ENCODE results near the gene ACYP2.
"Not testable (repeated sequence)": the region's sequence is repeated elsewhere in the genome, so short reads cannot be mapped to it uniquely, and the experiment has no call there.

Gene ACYP2

DNA sequence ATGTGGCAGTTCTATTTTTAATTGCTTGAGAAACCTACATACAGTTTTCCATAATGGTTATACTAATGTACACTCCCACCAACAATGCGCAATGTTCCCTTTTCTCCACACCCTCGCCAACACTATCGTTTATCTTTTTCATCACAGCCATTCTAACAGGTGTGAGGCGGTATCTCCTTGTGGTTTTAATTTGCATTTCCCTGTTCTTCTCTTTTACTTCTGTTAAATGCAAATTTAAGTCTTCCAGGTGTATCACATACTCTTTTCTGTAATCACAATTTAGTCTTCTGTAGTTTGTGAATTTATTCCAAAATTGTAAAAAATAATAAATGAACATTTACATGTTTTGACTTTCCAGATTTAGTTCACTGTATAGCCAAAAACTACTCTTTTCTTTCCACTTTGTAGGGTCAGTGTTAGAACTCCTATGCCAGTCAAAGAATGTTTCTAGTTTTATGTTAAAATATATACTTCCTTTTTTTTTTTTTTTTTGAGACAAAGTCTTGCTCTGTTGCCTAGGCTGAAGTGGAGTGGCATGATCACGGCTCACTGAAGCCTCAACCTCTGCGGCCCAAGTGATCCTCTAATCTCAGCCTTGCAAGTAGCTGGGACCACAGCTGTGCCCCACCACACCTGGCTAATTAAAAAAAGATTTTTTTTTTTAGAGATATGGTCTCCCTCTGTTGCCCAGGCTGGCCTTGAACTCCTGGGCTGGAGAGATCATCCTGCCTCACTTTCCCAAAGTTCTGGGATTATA, 15.4 kb upstream of the ACYP2 start:
- DNase-seq, result no peak

DNA sequence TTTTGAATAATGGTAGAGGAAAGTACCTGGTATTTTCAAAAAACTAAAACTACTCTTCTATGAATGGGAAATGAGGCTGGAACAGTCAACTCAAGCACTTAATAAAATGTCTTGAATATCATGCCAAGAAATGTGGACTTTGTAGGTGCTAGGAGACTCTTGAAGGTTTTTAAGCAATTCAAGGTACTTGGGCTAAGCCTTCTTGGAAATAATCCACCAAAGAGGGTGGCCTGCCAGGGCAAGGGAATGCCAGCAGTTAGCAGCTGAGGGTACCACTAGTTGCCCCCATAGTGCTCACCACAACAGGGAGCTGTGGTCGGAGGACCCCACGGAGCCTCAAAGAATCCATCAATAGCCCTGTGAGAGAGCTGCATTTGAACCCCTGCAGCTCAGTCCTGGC, 14.6 kb upstream of the ACYP2 start:
- no peak for DNase-seq

DNA sequence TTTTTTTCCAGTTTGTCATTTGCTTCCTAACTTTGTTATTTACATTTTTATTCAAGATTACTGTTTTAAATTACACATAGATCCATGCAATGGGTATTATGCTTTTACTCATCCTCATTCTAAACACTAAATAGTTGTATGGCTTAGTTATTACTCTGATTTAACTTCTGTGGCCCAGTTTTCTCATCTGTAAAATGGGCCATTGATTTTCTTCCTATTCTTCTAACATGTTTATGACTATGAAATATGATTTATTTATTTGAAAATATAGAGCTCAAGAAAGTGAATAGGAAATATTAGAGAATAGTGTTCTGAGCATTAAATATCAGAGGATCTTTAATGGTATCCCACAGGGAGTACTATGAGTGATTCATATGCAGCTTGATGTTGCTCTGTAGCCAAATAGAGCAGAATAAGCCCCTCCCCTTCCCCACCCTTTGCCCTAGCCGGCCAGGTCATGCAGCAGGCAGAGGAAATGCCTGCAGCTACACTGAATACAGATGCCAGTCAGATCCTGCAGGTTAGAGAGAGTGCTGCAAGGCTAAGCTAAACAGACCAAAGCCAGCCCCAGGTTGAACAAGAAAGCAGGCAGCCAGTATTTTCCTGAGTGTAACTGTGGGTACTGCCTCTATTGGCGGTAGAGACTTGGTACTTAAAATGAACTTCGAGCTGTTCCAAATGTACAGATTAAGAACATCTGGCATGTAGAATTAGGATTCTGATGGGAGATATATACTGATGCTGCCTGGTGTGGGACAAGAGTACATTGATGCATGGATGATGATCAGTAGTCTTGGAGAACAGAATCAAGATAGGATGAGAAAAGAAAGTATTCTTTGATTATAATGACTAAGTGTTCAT, 11.7 kb upstream of the ACYP2 start:
- peak; percentile 13 for DNase-seq

DNA sequence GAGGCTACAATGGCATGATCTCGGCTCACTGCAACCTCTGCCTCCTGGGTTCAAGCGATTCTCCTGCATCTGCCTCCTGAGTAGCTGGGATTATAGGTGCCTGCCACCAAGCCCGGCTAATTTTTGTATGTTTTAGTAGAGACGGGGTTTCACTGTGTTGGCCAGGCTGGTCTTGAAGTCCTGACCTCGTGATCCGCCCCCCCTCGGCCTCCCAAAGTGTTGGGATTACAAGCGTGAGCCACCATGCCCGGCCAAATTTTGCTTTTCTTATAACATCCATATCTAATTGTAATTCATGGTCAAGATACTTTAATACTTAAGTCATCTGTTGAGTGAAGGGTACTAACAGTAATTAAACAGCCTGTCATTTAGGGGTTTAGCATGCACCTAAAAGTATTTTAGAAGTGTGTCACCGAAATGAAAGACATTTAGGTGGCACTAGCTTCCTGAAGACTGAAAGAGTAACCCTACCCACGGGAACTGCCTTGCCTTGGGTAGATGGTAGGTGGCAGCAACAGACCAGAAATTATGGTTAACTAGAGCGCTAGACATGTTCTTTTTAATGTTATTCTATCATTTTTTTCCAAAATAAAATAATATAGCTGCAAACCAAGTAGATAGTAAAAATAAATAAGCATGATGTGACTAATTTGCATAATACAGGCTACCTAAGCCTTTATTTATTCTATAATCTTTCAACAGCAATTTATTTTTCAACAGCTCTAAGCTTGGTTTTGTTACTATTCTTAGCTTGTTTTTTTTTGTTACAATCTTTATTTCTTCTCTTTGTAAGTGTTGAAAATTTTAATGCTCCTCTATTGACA, 8.6 kb upstream of the ACYP2 start:
- DNase-seq, result no peak

DNA sequence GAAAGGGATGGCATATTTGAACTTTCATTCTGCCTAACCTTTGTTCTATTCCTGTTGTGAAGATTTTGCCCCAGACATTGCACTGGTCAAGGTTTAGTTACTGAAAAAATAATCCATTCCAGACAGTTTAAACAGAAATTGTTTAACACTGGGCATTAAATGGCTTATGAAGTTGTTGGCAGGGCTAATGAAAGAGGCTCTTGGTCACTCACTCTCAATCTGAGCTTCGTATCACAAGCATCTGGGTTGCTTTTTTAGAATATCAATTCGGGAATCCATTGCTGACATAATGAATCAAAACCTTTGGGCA, 8.0 kb upstream of the ACYP2 start:
- no peak for DNase-seq

DNA sequence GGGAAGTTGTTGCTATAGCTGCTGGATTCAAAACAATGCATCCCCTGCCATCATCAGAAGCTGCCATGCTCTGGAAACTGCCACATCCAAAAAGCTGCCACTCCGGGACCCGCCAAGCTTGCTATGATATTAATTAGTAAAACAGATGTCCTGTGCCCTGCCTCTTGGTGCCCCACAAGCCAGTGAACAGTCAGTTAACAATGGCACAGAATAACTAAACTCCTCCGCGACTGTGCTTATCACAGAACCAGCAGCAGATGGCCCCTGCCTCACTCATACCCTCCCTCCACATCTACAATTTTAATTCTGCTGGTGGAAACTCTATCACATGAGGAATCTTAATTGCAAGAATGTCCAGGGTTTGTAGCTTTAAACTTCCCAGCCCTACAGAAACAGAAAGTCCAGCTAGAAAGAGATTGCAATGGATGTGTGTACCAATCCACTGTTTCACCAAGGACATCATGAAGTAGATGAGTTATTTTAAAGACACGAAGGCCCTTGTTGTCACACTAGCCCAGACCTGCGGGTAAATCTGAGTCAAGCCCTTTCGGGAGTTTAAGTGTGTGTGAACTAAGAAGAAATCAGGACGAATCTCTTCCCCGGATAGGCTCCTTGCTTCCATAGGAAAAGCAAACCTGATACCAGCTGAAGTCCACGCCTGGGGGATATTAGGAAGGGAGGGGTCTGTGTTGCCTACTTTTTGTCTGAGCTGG, 7.4 kb upstream of the ACYP2 start:
- DNase-seq, result no peak

DNA sequence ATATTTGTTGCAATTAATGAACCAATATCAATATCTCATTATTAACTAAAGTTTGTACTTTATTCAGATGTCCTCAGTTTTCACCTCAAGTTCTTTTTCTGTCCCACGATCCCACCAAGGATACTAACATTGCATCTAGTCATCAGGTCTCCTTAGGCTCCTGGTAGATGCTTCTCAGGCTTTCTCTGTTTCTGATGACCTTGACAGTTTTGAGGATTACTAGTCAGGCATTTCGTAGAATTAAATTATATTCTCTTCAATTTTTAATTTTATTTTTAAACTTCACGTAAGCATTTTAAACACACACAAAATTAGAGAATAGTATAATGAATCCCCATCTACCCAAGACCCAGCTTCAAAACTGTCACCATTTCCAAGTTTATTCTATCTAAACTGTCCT, 5.6 kb upstream of the ACYP2 start:
- DNase-seq, result no peak

DNA sequence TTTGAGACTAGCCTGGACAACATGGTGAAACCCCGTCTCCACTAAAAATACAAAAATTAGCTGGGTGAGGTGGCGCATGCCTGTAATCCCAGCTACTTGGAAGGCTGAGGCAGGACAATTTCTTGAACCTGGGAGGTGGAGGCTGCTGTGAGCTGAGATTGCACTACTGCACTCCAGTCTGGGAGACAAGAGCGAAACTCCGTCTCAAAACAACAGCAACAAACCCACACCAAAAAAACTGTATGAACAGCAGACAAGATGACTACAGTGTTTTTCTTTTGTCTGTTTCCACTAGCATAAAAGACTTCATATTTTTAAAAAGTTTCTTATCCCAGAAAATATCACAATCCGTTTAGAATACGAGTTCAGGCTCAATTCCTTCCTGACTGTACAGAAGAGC, 936 bp upstream of the ACYP2 start:
- DNase-seq, result not testable (repeated sequence)

DNA sequence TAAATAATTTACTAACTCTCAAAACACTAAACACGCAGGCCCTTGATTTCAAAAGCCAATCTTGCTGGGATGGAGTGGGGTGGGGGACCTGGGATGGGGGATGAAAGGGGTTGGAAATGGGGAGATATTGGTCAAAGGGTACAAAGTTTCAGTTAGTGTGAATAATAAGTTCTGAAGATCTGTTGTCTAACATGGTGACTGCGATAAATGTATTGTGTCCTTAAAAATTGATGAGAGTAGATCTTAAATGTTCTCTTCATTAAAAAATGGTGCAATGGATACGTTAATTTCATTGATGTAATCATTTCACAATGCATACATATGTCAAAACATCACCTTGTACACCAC, 505 bp upstream of the ACYP2 start:
- no peak for DNase-seq

DNA sequence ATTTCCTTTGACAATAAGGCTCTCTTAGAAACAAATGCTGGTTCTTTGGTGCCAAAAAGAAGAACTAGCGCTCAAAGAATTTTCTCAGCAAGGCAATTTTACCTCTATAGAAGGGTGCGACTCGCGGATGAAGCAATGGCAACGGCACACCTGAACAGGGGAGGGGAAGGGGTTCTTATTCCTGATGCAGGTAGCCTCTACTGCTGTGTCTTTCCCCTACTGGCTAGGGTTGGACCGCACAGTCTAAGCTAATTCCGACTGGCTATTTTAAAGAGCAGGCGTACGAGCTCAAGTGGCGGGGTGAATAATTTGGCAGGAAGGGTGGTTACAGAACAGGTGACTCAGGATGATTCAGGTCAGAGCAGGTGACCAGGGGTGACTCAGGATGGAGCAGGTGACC, 1.2 kb downstream of the ACYP2 start:
- DNase-seq, result not testable (repeated sequence)

DNA sequence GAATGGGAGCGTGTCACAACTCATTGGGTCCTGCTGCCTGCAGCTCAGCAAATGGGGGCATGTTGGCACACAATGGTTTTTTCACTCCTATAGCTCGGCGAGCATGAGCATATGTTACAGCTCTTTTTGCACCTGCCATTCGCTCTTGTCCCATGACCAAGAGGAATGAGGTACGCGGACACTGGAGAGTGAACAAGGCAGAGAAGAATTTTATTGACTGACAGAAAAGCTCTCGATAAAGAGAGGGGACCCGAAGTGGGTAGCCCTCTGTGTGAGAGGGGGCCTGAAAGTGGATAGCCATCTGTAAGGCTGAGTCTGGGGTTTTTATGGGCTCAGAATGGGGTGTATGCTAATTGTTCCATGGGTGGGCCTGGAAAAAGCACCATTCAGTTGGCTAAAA, 5.5 kb downstream of the ACYP2 start:
- DNase-seq, result no peak

DNA sequence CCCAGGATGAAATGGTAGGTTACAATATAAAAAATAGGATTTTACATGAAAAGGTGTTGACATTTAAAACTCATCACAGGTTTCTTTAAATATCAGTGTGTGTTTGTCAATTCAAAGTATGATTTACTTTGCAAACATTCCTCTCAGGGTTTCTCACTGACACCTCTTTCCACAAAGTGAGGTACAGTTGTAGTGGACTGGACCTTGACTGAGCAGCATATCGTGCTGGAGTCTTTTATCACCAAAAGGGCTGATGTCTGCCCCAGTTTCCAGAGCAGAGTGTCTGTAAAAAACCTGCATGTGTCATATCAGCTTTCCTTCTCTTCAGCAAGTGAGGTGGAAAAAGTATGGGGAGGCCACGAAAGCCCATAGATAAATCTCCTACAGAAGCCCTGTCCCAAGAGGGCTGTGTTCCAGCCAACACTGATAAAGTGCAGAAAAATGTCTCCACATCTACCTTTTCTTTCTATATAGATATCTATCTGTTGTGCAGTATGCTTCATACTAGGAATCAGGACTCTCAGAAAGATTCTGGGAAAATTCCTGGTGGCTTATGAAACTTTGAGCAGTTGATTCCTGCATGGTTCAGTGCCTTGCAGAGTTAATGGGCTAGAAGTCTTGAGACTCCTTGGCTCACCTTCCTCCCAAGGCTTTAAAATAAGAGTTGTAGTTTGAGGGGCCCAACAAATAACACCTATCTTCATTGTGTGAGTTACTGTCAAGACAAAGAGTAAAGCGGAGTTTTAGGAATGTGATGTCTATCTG, 6.9 kb downstream of the ACYP2 start:
- DNase-seq, result no peak

DNA sequence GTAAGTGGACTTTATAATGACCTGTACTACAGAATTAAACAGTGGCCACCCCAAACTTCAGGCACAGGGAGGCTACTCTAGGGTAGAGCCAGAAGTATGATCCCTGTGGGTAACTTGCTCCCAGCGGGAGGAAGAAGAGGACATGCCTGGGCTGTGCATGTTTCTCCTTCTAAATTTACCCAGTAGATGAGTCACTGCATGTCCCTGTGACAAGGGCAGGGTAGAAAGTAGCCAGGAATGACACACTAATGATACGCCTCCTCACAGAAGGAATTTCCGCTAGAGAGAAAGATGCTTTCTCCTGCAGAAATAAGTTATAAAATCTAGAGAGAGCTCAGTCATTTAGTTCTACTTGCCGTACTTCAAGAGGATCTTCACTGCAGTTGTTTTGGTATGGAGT, 7.5 kb downstream of the ACYP2 start:
- no peak for DNase-seq

DNA sequence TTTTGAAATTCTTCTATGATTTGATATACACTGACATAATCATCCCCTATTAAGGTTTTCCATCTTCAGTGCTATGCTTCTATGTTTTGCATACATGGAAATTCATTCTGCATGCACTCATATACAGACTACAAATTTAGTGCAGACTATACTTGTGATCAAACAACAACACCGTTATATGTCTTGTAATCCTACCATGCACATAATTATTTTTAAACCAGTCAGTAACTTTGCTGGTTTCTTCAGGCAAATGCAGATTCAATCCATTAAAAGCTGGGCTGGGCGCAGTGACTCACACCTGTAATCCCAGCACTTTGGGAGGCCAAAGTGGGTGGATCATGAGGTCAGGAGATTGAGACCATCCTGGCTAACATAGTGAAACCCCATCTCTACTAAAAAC, 11.8 kb downstream of the ACYP2 start:
- DNase-seq, result not testable (repeated sequence)

DNA sequence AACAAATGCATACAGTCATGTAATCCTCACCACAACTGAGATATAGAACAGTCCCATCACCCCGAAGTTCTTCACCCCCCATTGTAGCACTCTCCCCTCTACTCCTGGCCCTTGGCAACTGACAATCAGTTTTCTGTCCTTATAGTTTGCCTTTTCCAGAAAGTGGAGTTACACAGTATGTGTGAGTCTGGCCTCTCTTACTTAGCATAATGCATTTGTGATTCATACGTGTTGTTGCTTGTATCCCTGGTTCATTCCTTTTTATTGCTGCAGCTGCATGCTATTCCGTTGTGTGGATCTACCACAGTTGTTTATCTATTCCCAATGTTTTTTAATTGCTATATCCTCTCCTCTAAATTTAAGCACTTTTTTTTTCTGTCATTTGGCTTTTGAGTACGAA, 17.6 kb downstream of the ACYP2 start:
- DNase-seq, result no peak

DNA sequence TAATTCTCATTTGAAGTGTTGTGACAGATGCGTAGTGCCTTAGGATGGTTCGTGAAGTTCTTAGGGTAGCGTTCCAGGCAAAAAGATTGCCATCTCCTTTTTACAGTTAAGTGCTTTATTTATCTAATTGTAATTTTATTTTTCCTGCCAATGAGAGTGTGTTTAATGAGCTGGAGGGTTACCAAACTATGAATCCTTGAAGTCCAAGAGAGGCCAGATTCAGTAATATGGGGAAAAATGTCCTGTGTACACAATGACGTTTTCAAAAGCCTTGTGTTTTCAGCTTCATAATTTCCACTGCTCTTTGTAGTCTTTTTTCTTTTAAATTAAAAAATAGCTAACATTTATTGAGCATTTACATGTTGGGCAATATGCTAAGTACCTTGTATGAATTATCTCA, 23.8 kb downstream of the ACYP2 start:
- DNase-seq, result no peak

DNA sequence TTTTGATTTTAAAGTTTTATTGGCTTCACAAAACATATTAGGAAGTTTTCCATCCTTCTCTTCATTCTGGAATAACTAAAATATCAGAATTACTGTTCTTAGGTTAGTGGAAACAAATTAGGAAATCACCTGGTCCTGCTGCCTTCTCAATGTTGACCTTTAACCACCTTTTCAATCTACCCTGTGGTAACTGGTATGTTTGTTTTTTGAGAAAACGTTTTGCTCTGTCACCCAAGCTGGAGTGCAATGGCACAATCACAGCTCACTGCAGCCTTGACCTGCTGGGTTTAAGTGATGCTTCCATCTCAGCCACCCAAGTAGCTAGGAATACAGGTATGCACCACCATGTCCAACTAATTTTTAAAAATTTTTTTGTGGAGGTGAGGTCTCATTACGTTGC, 28.4 kb downstream of the ACYP2 start:
- DNase-seq, result no peak

DNA sequence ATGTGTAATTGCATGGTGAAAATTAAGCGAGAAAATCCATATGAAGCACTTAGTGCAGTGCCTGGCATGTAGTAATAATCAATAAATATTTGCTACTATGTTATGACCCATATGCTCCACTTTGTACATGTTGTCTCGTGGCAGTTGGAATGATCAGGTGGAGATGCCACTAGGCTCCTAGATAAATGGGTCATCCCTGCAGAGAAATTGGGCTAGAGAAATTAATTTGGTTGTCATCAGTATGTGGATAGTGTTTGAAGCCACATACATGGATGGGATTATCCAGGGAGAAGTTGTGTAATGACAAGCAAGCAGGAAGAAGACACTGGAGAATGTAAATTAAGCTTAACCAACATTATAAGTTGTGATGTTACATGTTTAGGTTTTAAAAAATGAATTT, 33.0 kb downstream of the ACYP2 start:
- no peak for DNase-seq

DNA sequence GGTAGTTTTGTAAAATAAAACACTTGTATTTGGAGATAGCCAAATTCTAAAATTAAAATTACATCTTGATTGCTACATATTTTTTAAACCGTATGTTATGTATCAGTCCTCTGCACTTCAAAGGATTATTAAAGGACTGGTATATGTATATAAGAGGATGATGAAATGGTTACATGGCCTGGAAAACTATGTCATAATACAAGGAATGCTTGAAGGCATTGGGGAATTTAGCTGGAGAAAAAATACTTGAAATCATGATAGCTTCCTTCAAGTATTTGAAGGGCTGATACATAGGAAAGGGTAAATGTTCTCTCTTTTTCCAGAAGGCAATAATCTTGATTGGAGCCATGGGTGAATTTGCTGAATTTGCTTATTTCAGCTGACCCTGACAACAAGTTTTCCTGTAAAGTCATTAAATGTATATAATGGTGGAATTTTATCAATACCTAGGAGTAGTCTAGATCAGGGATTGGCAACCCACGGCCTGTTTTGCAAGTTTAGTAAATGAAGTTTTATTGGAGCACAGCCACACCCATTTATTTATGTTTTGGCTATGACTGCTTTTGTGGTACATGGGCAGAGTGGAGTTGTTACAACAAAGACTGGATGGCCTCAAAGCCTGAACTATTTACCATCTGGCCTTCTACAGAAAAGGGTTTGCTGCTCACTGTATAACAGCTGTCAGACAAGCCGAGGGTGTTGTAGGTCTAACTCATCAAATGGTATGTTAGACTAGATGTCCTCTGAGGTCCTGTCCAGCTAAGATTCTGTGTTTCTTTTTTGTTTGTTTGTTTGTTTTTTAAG, 34.4 kb downstream of the ACYP2 start:
- no peak for DNase-seq

DNA sequence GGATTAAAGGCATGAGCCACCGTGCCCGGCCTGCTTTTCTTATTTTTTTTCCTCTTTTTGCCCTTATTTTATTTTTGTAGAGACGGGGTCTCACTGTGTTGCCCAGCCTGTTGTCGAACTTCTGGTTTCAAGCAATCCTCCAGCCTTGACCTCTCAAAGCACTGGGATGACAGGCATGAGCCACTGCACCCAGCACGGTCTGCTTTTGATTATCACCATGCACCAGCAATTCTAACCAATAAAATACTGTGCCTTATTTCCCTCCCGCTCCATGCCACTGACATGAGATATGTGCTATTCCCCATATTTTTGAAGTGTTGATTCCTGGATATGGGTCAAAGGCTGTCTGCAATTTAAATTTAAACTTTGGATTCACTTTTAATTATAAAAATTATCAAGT, 42.9 kb downstream of the ACYP2 start:
- DNase-seq, result no peak

DNA sequence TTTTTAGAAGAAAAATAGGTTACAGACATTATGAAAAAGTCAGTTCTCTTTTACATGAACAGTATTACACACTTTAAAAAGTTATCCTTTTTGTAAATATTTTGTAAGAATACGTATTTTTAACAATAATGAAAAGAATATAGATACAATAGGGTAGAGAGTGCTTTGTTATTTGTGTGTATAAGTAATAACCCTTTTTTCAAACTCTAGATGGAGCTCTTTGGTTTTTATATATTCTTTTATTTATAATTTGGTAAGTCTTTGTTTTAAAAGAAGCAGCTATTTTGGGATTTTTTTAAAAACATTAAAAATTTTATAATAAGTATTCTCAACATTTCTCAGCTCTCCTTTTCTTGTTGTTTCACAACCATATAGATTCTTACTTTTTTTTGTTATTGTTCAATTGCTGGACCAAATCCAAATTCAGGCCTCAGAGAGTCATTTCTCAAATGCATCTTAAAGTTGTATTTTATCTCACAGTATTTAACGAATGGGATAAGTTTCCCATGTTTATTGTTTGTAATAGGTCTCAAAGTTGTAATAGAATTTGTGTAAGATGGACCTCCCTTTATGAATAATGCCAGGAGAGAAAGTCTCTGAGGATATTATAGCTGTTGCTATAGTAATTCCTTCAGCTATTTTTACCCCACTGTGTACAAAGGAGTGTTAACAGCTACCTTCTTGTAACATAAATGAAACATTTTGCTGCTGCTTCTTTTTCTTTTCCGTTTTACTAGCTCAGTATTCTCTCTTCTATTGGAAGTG, 46.4 kb downstream of the ACYP2 start:
- DNase-seq, result no peak
